Measurements from ENCODE around the gene DENND6B.

Gene DENND6B

DNA sequence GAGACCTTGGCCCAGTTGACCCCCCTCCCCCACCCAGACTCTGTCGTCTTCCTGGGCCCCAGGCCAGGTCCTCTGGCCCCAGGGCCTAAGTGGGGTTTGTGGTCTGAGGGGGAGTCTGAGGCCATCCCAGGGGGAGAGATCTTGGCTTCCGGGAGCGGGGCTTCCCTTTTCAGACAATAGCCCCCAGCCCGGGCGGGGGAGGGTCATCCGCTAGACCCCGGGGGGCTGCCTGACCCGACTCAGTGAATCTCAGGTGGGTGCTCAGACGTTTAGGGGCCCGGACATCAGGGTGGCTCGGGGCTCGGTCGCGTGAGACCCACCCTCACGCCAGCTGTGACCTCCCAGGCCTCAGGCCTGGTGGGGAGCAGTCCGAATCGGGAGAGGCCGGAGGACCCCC, 57.2 kb downstream of the DENND6B start:
- DNase-seq = no peak

DNA sequence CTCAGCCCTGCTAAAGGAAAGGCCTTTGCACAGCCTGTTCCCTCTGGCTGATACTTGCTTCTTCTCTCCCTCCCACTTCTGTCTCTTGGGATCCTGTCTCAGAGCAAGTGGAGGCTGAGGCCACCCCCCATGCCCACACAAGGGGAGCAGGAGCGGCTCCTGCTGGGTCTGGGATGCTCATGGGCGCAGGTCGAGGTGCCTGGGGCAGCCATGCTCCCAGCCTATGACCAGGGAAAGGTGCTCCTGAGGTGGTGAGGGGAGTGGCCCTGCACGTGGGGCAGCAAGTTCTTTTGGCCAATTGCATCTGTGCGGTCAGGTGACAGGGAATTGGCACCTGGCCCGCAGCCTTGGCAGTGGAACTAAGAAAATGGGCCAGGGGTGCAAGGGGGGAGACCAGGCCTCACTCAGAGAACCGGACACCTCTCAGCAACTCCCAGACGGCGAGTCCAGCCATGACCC, 58.1 kb downstream of the DENND6B start:
- DNase-seq = peak in 1 of 2 experiments; percentile 13

DNA sequence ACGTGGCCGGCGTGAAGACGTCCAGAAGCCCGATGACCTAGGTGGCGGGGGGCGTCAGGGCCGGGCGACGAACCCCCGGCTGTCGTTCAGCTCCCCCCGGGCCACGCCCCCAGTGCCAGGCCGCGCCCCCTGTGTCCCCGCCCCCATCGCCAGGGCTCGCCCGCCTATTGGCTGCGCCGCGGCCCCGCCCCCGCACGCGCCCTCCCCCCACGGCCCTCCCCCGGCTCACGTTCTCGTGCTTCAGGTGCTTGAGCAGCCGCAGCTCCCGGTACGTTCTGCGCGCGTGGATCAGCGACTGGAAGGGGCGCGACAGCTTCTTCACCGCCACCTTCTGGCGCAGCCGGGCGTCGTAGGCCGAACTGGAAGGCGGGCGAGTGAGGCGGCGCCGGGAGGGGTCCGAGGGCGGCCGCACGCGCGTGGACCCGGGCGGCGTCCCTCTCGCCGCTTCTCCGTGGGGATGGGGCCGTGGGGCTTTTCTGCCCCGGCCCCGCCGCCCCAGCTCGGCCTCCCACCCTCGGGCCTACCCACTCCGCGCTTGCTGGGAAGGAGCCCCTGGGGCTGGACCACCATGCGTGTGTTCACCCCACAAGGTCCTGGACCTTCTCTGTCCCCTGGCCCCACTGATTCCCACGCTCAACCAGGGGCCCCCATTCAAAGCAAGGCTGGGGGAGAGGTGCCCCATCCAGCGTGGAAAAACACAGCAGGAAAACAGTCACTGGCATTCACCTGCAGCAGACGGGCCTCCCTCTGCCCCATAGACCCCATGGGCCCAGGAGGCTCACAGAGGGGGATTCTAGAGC, 59.0 kb downstream of the DENND6B start:
- peak in 1 of 2 experiments; percentile 73 for DNase-seq

DNA sequence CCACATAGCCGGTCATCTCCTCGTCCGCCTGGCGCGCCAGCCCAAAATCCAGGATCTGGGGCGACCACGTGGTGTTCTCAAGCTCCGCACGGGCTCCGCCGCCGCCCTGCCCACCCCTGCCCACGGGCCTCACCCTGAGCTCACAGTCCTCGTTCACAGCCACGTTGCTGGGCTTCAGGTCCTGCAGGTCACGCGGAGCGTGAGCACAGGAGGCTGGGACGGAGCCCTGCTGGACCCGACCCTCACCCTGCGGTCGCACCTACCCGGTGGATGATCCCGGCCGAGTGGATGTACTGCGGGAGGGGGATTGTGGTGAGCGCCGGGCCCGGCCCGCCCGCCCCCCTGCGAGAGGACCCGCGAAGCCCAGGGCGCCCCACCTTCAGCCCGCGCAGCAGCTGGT, 59.8 kb downstream of the DENND6B start:
- DNase-seq = no peak

DNA sequence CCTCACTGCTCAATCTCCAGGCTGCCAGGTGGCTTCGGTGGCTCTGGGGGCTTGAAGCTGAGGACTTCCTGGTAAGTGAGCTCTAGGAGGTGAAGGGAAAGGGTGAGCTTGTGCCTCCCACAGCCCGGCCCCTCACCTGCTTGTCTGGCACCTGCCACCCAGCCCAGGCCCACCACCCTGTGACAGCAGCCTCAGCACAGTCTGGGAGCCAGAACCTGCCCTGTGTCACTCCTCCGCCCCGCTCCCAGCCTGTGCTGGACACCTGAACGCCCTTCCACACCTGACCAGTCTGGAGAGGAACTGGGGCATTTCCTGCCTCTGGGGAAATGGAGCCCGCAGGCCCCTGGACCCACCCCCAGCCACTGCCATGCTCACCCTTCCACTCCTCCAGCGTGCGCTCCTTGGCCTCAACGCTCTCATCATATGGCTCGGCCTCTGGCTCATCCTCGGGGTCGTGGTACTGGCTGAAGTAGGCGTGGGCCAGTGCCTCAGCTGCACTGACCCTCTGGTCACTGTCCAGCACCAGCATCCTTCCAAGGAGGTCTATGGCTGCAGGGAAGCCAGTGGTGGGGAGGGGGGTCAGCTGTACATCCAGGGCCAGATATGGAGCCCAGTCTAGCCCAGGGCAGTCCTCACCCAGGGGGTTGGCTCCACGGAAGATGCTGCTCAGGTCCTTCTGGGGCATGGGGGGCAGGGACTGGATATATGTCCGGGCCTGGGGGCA, 61.7 kb downstream of the DENND6B start:
- no peak for DNase-seq

DNA sequence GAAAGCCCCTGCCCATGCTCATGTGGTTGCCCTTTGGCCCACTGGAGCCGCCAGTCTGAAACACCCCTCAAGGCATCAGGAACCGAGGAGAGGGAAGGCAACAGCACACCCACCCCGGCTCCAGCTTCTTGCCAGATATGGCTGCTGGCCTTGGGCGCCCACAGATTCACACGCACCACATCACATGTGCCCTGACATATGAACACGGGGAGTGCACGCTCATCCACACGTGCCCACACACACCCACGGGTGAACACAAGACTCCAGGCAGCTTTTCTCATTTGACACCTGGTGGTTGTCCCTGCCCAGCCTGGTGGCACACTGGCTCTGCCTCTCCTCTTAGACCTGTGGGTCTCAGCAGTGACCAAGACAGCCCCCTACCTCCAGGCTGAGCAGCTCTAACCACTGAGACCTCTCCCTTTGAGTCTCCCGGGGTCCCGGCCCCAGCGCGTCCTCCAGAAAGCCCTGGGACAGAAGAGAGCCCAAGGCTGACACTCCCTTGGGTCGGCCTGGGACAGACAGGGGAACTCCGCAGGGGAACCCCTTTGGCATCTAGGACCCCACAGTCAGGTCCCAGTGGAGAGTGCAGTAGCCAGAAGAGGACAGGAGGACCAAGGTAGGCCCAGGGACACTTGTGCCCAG, 62.6 kb downstream of the DENND6B start:
- no peak for DNase-seq

DNA sequence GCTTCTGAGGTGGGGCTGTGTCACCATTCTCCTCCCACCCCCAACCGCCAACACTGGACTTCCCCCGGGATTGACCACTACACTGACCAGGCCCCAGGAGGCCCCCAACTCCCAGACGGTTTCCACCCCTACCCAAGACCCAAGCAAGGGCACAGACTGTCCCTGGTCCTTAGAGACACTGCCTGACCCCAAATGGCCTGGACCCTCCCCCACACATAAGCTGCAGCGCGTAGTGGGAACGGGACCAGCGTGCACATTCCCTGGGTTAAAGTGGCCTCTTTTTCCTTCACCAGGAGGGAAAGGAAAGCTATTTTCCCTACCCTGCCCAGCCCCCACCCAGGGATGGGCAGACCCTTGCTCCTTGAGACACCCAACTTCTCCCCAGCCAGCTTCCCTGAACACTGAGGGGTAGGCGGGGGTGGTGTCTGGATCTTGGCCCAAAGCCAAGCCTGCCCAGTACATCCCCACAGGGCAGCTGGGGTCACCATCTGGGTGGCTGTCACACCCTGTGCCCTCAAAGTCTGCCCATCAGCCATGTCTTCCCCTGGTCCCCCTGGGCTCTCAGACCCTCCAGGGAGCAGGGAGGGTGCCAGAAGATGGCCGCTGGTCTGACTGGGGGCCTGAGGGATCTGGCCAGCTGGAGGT, 63.7 kb downstream of the DENND6B start:
- DNase-seq = no peak

DNA sequence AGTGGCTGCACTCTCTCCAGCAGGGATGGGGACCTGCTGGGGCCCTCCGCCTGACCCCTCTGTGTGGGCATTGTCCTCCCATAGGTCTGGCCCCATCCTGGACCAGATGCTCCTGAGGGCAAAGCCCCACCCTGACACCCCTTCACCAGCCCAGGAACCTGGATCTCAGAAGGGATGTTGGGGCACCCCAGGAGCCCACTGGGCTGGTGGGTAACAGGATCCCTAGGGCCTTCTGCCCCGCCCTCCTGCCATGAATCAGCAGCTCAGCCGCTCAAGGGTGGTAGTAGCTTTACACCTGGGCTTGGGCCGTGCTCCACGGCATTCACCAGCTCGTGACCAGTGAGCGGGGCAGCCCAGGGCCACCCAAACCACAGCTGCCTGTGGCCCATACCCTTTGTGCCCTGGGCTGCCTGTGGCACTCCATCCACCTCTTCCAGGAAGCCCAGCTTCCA, 64.3 kb downstream of the DENND6B start:
- DNase-seq = peak in 1 of 2 experiments; percentile 47

DNA sequence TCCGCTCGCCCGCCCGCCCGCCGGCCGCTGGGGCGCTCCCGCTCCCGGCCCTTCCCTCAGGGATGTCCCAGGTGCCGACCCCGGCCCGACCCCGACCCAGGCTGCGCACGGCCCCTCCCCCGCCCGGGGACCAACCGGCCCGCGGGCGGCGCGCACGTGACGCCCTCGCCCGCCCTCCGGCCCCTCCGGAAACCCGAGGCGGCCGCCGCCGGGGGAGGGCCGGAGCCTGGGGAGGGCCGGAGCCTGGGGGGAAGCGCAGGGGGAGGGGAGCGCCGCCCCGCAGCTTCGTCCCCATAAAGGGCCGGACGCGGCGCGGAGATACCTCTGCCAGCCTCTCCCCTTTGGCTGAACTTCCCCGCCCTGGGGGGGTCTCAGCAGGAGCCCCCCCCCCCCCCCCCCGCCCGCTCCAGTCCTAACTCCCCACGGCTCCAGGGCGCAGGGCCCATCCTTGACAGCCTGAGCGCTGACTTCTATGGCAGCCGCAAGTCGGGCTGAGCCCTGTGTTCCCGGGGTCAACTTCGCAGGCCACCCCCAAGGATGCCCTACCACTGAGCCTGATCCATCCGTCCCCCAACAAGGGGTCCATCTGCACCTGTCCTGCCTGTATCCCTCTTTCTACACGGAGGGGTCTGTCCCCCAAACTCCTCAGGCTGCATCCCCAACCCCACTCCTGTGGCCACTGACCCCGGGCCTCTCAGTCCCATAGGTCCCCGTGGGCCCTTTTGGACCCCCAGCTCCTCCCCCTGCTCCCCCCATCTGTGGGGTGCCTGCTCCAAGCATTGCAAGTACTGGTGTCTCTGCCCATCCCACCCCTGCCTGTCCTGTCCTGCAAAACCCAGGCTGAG, 65.0 kb downstream of the DENND6B start, which contains the start of gene MAPK12:
MAPK12 (minus strand) TSS at position 69 of the 845 bp plus-strand sequence. CDS start 174 bp downstream, outside the sequence.
- DNase-seq = peak in 1 of 2 experiments; percentile 65

DNA sequence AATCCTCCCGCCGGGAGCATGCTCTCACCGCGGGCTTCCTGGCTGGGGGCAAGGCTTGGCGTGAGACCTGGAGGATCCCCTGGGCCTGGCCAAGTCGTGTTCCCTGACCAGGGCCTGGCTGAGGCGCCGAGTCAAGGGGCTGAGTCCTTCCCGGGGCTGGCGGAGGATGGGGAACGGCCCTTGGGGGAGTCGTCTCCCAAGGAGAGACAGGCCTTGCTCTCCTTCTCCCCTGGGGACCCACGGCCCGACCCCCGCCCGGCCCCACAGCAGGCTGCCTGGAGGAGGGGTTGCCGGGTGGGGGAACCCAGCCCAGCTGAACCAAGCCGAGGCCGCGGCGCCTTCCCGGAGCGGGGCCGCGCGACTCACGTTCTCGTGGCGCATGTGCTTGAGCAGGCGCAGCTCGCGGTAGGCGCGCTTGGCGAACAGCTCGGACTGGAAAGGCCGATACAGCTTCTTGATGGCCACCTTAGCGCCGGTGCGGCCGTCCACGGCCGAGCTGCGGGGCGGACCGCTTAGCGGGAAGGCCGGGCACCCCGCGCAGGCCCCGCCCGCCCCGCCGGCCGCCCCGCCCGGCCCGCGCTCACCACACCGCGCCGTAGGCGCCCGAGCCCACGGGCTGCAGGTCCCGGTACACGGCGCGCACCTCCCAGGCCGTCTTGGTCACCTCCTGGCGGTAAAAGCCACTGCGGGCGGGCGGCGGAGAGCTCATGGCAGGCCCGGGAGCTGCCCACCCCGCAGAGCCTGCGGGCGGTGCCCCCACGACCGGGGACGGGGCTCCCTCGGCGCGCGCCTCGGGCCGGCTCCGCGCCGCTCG, 65.8 kb downstream of the DENND6B start:
- DNase-seq = peak in 1 of 2 experiments; percentile 70

DNA sequence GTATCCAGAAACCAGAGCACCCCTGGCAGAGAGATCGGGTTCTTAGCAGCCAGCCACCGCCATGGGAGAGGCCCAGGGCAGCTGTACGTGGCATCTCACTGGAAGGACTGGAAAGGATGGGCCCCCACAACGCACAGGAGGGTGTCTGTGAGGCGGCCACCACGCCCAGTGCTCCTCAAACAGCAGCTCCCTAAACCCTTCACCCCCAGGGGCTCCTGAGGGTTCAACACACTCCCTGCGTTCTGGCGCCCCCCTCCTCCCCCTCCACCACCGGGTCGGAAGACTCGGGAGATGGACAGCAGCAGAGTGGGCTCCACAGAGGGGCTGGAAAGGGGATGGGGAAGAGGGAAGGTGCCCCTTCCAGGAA, 66.4 kb downstream of the DENND6B start:
- DNase-seq = no peak

DNA sequence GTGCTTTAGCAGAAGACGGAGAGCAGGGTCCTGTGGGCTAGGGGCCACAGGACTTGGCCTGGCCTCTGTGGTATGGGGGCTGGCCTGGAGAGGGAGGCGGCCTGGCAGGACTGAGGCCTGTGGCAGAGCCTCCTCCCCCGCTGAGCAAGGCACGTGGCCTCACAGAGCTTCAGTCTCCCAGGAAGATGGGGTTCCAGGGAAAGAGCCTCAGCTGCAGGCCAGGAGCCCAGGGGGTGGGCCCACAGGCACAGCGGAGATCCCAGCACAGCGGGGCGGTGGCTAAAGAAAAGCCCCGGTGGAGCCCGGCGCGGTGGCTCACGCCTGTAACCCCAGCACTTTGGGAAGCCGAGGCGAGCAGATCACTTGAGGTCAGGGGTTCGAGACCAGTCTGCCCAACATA, 67.5 kb downstream of the DENND6B start:
- DNase-seq = no peak
